Brain microvascular endothelial cell (primary cell): ENCODE measurements around the gene CCDC124.

Source experiments
- DNase-seq: peaks from one replicate; pipeline ENCODE4 v3.0.0-alpha.2; 2020
- H3K27ac ChIP-seq: fragments of 250-450 bp; sonication (Bioruptor Pico); 2 replicates; pipeline ENCODE4 v1.5.1; 2020; ENCODE audit warnings: mild to moderate bottlenecking, moderate library complexity
- H3K27me3 ChIP-seq: fragments of 250-450 bp; sonication (Bioruptor Pico); replicated peaks from 2 replicates; pipeline ENCODE4 v1.5.1; 2020; ENCODE audit warnings: mild to moderate bottlenecking
- H3K36me3 ChIP-seq: fragments of 250-450 bp; sonication (Bioruptor Pico); replicated peaks from 2 replicates; pipeline ENCODE4 v1.5.1; 2020; ENCODE audit warnings: mild to moderate bottlenecking
- H3K4me3 ChIP-seq: 2 replicates; pipeline ENCODE4 v1.5.1; 2011; ENCODE audit warnings: low read depth, mild to moderate bottlenecking, control low read depth, low read length, moderate library complexity
- in situ Hi-C: cut with HindIII; loops from 2 replicates; pipeline ENCODE4 v1.10.0; 2017; ENCODE audit warnings: low sequenced_read_pairs, low pct_ligation_motif_present
- TF ChIP-seq, protein P1 (sequence below): IDR thresholded peaks from 2 replicates; pipeline ENCODE4 v1.5.1; 2011; ENCODE audit warnings: low read depth, mild to moderate bottlenecking, moderate library complexity, low read length, control low read depth, inconsistent platforms; ENCODE audit errors: missing control alignments

The CCDC124 gene

DNA sequence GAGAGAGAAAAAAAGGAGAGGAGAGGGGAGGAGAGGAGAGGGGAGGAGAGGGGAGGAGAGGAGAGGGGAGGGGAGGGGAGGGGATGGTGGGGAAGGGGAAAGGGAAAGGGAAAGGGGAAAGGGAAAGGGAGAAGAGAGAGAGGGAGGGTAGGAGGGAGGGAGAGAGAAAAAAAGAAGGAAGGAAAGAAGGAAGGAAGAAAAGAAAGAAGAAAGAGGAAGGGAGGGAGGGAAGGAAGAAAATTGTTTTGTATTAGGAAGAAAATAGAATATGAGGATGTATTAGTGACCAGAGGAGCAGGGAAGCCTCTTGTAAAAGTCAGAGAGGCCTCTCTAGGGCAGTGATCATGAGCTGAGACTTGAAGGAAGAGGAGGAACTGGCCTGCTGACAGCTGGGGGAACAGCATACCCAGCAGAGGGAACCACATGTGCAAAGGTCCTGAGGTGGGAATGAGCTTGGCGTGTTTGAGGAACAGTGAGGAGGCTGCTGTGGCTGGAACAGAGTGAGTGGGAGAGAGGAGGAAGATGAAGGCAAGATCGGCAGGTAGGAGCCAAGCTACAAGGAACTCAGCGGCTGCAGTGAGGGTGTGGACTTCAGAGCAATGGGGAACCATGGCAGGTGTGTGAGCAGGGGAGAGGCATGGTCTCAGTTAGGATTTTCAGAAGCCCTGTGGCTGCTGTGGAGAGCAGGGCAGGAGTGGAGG, 24.5 kb downstream of the CCDC124 start:
- TF ChIP-seq, protein P1, sequence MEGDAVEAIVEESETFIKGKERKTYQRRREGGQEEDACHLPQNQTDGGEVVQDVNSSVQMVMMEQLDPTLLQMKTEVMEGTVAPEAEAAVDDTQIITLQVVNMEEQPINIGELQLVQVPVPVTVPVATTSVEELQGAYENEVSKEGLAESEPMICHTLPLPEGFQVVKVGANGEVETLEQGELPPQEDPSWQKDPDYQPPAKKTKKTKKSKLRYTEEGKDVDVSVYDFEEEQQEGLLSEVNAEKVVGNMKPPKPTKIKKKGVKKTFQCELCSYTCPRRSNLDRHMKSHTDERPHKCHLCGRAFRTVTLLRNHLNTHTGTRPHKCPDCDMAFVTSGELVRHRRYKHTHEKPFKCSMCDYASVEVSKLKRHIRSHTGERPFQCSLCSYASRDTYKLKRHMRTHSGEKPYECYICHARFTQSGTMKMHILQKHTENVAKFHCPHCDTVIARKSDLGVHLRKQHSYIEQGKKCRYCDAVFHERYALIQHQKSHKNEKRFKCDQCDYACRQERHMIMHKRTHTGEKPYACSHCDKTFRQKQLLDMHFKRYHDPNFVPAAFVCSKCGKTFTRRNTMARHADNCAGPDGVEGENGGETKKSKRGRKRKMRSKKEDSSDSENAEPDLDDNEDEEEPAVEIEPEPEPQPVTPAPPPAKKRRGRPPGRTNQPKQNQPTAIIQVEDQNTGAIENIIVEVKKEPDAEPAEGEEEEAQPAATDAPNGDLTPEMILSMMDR, result no peak
- no peak for DNase-seq
- peaks cover 36% of the 10 kb centered on the region for H3K27me3 ChIP-seq
- H3K27ac ChIP-seq, result no peak overlapping the region
- no peak overlapping the region for H3K4me3 ChIP-seq
- H3K36me3 ChIP-seq, result no peaks in the 10 kb centered on the region
- in situ Hi-C loops, result loop anchor here (10.0 kb wide), 1 partner anchor 432 kb away; a partner anchor contains a TSS

DNA sequence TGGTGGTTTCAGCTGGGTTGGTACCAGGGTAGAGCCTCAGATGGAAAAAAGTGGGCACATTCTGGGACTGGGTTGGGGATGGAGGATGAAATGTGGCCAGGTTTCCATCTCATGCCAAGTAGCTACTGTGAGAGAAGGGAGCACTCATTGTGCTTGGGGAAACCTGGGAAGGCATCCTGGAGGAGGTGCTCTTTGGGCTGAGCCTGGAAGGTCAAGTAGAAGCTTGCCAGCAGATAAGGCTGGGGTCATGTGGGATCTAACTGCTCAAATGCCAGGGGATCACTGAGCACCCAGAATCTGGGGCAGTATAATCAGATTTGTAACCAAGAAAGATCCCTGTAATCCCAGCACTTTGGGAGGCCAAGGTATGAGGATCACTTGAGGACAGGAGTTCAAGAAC, 25.1 kb downstream of the CCDC124 start:
- in situ Hi-C loops, result loop anchor here (10.0 kb wide), 1 partner anchor 433 kb away; a partner anchor contains a TSS
- no peak overlapping the region for H3K27ac ChIP-seq
- no peak overlapping the region for H3K4me3 ChIP-seq
- DNase-seq, result no peak
- H3K36me3 ChIP-seq, result no peaks in the 10 kb centered on the region
- peaks cover 31% of the 10 kb centered on the region for H3K27me3 ChIP-seq
- TF ChIP-seq, protein P1, result no peak

DNA sequence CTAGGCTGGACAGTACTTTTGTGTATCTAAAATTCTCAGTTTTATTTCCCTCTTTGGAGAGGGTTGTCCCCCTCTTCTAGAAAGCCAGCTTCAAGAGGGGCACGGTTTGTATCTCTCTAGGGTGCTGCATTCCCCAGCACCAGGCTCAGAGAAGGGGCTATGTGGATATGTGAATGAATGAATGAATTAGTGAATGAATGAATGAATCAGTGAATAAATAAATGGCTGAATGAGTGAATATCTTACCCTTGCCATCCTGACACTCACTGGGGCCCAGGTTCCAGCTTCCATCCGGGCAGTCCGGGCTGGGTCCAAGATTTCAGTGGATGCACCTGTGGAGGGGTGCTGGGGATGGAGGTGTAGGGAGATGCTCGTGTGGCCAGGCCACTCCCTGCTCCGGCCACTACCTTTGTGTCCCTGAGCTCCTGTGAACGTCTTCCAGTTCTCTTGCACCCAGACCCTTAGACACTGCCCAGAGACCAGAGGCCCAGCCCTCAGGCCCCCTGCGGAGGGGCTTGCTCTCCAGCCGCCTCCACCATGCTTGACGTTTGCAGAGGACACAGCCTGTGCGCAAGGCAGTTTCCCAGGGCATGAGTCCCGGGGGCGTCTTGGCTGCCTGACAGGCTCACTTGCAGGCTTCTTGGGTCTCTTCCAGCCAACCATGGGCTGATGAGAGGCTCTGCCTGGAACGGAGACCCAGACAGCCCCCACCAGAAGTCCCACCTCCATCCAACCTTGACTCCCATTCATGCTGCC, 31.3 kb downstream of the CCDC124 start:
- no peak for DNase-seq
- in situ Hi-C loops, result no loop called here
- Histone ChIP-seq H3K27ac (no peak overlapping the region), H3K4me3 (no peak overlapping the region), H3K36me3 (no peaks in the 10 kb centered on the region), H3K27me3 (peaks cover 37% of the 10 kb centered on the region)
- TF ChIP-seq, protein P1, result no peak

DNA sequence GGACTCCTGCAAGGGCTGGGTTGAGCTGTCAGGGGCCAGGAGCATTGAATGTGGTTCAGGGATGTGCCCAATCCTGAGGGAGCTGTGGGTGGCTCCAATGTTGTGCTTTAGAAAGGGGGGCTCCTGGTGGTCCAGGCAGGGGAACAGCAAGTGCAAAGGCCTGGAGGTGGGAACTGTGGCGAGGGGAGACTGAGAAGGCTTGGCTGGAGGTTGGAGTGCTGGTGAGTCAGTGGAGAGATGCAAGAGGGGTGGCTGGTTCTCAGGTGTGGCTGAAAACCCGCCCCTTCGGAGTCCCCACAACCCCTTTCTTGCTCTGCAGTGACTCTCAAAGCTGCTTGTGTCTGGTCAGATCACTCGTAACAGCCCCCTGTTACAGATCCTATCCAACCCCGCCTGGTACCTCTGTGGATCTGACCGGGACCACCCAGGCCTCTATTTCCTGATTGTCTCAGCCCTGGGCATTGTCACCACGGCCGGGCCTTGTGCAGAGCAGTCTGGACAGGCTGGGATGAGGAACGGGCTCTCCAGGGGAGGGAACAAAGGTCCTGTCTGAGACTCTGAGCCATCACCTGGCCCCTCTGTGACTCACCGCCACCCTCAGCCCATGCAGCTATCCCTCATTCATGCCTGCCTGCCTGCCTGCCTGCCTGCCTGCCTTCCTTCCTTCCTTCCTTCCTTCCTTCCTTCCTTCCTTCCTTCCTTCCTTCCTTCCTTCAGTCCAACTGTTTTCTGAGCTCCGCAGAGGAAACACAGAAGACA, 32.7 kb downstream of the CCDC124 start:
- no peak for DNase-seq
- no peak overlapping the region for H3K4me3 ChIP-seq
- in situ Hi-C loops, result no loop called here
- H3K27me3 ChIP-seq, result peaks cover 37% of the 10 kb centered on the region
- H3K27ac ChIP-seq, result no peak overlapping the region
- TF ChIP-seq, protein P1, result no peak
- H3K36me3 ChIP-seq, result no peaks in the 10 kb centered on the region

DNA sequence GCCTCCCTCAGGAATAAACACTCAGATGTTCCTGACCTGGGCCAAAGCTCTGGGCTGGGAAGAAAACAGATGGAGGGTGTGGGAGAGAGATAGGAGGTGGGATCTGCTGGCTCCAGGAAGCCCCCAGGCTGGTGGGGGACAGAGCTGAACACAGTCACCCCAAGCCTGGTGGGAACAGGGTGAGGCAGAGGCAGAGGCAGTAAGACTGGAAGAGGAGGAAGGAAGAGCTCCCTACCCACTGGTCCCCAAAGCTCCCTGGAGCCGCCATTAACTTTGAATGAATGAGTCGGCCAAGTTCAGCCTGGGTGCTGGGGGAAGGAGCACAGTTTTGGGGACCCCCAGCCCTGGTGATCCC, 33.3 kb downstream of the CCDC124 start:
- in situ Hi-C loops, result no loop called here
- TF ChIP-seq, protein P1, result no peak
- peaks cover 37% of the 10 kb centered on the region for H3K27me3 ChIP-seq

More for the DNA sequence above, 33.3 kb downstream of the CCDC124 start:
- Histone ChIP-seq H3K36me3 (no peaks in the 10 kb centered on the region), H3K4me3 (no peak overlapping the region), H3K27ac (no peak overlapping the region)
- DNase-seq, result no peak
